SKM-1 treated with dmso at 0.1 percent for 144 hours (cell line): ENCODE results near the gene TTBK1.

Experiments
- DNase-seq: peaks from one replicate; lab custom pipeline; 2025; ENCODE audit not compliant: unreplicated experiment; lab: John Stamatoyannopoulos, UW

The TTBK1 gene

DNA sequence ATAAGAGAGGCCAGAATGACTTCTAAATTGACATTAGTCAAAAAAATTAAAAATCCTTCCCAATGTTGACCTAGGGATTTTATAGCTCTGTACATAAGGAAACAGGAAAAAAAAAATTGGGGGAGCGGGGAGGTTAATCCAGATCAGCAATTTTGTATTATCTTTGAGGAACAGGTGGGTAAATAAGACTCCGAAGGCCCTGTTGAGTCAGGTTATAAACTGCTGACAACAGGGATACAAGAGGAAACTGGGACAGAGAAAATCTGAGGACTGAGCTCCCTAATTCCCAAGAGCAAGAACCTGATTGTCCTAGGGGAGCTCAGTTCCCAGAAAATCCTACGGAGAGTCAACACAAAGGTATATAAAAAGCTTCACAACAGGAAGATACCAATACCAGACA lies 92.2 kb downstream of the TTBK1 start:
- DNase-seq = no peak

- DNase-seq = no peak
Measured at GRCh38 chr6:43336382-43336781, 93.1 kb downstream of the TTBK1 start.
